ENCODE measurements around the gene GPR39. TPM values are rescaled to one million over a fixed set of nuclear protein-coding genes. Genes with fewer than 3 reads are reported as not detected.

The GPR39 gene
- total RNA-seq, 1 donor from 2014 or later, result 1.3 TPM

DNA sequence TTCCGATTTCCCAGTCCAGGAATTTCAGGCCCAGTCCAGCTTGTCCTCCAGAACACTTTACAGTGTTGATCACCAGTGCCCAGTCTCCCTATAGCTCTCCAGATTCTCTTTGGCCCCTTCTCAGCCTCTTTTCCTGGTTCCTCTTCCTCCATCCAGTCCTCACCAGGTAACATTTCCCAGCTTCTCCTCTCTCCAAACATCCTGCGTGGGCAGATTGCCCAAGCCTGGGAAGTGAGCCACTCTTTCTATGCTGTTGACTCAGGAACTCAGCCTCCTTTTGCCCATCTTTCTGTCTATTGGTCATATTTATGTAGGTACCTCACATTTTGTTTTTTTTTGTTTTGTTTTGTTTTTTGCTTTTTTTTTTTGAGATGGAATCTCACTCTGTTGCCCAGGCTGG is 144.0 kb downstream of the GPR39 start:
- DNase-seq (ENCODE audit: low spot score), result no peak

DNA sequence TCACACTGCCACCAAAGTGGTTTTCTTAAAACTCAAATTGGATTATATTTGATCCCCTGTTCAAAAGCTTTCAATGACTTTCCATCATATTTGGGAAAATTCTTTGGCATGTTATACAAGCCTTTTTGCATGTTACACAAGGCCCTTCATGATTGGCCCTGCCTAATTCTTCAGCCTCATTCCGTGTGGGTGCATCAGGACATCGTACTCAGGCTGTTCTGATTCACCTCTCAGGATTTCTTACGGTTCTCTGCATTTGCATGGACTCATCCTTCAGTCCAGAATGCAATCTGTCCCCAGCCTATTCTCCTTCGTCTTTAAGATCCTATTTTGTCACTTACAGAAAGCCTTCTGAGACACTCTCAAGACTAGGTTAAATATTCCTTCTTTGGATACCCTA is 145.6 kb downstream of the GPR39 start:
- DNase-seq (ENCODE audit: low spot score), result no peak

DNA sequence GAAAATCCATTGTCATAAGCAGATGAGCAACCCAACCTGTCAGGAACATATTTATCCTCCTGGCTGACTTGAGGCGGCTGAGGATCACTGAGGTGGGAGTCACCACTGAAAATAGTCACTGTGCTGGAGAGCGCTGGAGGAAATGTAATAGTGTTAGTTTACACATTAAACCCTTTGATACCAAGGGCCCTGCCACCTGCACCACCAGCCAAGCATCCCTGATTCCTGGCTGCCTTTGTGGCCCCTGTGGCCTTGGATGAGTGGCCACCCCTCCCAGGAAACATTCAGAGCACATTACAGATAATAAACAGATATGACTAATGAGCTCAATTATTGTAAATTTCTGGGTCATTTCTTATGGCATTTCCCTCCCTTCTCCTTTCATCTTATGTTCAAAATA is 147.5 kb downstream of the GPR39 start:
- DNase-seq (ENCODE audit: low spot score), result no peak

DNA sequence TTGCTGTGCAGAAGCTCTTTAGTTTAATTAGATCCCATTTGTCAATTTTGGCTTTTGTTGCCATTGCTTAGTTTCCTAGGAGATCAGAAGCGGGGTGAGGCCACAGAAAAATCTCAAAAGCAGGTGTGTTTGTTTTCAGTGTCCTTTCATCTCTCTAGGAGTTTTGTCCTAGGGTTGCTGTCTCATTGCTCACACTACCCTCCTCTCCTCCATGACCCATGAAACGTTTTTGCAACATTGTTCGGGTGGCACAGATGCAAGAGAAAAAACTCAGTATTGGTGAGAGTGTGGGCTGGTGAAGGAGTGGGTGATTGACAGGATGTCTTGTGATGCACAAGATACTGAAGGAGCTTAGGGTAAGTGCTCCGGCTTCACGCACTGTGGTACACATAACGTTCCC is 149.8 kb downstream of the GPR39 start:
- DNase-seq (ENCODE audit: low spot score), result no peak

DNA sequence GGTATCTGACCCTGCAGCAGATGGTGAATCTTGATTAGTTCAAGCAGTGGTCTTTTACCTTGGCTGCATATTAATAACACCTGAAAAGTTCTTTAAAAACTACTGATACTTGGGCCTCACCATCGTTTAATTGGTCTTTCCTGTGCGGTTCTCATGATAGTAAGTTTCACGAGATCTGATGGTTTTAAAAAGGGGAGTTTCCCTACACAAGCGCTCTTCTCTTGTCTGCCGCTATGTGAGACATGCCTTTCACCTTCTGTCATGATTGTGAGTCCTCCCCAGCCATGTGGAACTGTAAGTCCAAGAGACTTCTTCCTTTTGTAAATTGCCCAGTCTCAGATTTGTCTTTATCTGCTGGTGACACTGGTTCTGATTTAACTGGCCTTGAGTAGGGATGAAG is 151.1 kb downstream of the GPR39 start:
- DNase-seq (ENCODE audit: low spot score), result no peak

DNA sequence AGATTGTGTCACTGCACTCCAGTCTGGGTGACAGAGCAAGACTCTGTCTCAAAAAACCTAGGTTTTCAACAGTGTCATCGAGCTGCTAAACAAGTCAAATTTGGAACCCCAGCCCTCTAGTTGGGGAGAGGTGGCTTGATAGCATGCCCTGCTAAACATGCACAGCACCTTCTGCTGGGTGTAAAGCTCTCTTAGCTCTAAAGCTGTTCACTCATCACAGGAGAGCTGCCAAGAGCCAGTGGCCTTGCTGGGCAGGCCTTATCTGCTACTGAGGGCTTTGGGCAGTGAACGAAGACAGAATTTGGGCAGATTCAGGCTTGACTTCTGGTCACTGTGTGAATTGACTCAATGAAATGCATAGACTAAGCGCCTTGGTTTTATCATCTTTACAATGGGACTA is 152.1 kb downstream of the GPR39 start:
- DNase-seq (ENCODE audit: low spot score), result no peak

DNA sequence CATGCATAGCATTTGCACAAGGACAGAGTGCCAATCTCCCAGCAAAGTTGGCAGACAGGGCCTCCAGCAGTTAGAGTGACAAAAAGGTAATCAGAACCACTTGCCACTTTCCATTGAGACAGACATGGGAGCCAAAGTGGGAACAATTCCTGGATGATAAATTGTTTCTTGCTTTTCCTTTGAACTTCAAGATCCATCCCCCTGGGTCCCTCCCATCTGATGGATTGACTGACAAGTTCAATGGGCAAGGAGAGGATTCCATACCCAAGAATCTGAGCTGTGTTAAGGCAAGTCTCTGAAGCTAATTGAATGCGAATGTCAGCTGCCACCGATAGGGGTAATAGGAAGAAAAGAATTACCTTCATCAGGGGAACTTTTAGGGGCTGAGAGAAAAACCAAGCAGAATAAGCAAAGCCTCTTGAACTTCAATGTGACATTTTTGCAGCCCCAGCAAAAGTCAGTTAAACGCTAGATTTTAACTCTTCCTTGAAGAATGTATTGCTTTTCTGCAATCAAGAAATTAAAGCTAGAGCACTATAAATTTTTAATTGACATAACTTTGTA is 156.9 kb downstream of the GPR39 start:
- no peak for DNase-seq (ENCODE audit: low spot score)

DNA sequence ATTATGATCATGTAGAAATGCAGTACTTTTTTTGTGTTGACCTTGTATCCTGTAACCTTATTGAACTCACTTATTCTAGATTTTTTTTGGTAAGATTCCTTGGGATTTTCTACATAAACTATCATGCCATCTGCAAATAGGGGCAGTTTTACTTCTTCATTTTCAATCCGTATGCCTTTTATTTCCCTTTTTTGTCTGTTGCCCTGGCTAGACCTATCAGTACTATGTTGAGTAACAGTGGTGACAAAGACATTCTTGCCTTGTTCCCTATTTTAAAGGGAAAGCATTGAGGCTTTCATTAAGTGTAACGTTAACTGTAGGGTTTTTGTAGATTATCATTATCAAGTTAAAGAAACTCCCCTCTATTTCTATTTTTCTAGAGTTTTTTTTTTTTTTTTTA is 161.1 kb downstream of the GPR39 start:
- DNase-seq (ENCODE audit: low spot score), result no peak

DNA sequence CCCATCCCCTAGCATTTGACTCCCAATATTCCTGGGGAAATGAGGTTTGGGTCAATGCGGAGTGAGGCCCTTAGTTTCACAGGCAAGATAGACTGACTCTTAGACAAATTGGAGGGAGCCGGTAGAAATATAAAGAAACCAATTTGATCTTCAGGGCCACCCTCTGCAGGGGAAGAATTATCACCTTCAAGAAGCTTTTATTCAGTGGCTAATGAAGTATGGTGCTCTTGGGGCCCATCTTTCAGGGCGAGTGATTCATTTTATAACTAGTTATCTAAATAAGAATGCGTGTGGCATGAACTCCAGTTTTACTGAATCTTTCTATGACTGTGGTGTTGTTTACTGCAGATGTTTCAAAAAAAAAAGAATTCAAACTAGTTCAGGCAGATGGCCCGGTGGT is 165.0 kb downstream of the GPR39 start:
- no peak for DNase-seq (ENCODE audit: low spot score)

DNA sequence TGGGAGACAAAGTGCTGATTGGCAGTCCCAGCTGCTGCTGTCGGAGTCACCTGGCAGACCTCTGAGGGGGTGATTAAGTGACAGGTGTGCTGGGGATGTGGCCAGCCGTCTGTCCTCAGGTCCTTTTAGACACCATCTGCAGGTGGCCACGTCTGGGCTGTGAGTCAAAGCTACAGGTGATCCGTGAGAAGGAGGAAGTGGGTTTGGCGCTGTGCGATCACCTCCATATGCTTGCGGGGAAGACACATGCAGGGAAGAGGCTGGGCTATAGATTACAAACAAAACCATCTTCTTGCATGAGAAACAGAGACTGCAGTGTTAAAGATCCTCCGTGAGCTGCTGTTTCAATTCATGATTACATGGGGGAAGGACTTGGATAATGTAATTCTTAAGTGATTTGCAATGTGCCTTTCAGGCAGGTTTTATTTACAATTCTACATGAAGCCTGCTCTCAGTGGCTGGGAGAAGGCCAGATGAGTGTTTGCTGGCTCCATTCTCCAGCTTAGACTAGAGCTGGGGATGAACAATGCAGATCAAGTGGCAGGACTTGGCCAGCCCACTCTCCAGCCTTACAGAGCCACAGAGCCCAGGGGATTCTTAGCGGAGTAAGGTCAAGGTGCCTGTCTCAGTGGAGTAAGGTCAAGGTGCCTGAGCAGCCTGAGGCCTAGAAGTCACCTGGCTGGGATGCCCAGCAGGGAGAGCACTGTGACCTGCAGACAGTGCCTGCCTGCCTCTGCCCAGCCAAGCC is 165.6 kb downstream of the GPR39 start:
- DNase-seq (ENCODE audit: low spot score), result no peak

DNA sequence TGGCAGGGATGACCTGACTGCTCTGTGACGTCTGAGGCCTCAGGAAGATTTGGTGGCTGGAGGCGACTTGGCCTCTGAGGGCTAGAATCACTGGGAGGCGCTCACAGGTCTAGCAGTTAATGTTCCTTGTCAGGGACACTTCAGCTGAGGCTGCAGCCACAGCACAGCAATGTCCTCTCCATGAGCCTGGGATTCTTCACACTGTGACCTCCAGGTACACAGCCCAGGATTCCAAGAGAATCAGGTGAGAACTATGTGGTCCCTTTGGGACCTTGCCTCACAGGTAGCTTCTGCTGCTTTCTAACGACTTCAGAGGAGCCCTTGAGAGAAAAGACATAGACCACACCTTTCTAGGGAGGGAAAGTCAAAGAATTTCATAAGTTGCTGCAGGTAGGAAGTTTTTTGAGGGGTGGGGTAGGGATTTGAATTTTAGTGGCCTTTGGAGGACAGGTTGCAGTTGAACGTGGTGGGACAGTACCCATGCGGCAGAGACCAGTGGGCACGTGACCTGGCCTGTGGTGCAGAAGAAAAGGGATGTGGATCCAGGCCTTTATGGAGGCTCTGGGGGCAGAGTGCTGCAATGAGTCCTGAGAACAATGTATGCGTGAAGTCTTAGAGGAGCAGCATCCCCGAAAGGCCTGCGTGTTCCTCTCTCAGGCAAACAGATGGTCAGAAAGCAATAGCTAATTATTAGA is 167.2 kb downstream of the GPR39 start:
- DNase-seq (ENCODE audit: low spot score), result no peak

DNA sequence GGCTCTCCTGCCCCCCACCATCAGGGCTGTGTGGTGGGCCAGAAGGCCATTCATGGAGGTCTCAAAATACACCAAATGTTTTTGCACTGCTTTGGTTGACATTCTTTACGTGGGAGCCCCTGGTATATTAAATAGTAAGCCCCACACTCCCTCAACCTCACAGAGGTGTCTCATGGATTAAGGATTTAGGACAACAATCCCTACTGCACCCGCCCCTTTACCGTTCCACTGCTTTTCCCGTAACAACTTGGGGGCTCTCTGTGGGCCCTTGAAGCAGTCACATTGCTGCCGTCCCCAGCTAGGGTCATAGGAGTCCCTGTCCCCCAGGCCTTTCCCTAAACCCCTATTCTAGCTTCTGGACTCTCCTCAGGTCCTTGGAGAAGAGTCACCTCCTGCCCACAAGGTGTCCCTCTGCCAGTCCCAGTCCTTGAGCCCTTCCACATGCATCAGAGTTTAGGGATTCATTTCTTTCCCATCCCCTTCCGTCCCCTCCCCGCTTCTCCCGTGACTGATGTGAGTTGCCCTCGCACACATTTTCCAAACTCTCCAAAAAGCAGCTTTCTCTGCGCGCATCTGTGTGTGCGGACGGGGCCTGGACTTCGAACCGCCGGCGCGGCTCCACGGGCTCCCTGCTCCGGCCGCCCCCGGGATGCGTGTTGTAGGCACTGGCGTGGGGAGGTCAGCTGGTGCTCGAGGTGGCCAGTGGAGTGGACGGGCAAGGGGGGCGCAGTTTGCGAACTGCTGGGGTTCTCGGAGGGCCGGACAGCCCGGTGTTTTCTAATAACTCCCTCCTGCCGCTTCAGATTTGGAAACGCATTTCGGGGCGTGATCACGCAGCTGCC is 168.6 kb downstream of the GPR39 start:
- no peak for DNase-seq (ENCODE audit: low spot score)

DNA sequence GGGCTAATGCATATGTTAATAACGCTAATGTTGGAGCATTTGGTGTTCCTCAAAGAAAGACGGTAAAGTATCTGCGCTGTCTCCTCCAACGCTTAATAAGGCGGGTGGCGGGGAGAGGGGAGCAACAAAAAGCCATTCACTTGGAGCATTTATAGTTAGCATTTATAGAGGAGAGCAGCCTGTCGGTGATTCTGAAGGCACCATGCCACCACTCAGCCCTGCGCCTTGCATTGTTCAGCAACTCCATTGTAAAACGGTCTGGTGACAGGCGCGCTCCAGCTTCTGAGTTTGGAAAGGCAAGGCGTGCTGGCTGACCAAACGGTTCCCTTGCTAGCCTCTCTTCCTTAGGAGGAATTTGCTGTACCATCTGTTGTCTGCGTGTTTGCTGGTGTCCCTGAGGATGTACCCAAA is 169.5 kb downstream of the GPR39 start:
- no peak for DNase-seq (ENCODE audit: low spot score)

DNA sequence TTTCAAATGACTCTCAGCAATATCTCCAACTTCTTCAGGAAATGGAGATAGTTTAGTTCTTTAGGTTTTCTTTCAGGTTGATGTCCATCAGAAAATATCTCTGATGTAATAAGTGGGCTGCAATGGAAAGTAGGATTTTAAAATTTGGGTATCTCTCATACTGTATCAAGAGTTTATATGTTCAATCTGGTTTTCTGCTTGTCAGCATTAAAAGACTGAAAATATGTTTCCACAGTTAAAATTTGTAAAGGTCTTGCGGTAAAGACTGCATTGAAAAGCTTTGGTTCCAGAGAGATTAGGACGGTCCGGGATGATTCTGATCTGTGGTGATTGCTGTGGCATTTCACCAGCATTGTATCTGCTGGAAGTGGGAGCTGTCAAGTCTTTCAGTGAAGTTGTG is 170.2 kb downstream of the GPR39 start:
- DNase-seq (ENCODE audit: low spot score), result no peak

DNA sequence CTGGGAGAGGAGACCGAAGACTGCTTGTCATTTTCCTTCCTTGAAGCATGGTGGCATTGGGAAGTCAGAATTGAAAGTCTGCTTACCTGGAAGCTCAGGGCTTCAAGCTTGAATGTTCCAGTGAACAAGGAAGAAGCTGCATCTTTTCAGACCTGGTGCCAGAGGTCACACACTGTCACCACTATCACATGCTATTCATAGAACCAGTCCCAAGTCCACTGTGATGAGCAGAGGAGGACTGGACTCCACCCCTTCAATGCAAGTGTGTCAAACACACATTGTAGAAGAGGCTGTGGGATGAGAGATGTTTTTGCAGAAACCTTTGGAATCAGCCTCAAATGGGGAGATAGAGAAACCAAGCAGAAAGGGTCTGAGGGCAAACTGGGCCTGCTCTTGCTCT is 172.0 kb downstream of the GPR39 start:
- DNase-seq (ENCODE audit: low spot score), result no peak

DNA sequence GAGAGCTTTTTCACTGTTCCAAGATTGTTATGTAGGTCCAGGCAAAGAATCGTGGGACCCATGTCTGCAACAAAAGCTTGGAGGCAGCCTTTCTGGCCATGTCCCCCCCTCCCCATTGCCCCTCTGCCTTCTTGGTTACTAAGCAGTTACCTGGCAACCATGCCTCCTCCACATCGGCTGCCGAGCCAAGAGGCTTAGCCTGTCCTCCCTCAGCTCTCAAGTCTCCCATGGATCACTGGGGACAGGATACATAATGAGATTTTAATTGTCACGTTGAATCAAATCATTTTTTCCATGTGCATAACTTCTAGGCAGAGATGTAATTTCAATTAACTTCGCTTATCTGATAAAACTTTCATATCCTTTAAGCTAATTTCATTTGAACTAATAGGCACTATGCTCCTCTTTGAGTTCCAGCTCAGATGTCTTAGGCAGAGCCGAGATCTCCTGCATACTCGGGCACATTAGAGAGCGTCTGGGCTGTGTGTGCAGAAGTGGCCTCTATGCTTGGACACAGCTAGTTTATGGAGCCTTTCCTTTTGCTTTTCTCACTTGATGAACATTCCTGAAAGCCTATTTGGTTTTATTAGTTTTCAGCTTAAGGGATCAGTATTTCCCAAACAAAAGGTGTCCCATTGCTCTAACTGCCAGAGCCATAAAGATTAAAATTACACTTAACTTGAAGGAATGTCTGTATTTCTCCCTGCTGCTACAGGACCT is 172.7 kb downstream of the GPR39 start:
- DNase-seq (ENCODE audit: low spot score), result no peak

DNA sequence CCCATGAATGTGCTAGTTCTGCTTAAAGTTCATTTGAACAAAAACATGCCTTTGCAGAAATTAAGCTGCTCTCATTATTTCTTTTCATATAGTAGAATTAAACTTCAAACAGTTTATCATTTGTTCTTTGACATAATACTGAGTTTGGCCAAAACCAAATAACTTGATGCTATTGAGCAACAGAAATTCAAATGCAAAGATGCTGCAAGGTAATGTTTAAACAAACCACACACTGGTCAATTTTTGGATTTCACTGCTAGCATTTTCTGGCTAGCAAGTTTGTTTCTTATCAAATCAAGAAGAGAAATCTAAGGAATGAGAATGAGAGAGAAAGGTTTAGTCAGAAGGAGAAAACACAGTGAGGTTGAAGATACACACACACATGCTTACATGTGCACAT is 173.4 kb downstream of the GPR39 start:
- no peak for DNase-seq (ENCODE audit: low spot score)

DNA sequence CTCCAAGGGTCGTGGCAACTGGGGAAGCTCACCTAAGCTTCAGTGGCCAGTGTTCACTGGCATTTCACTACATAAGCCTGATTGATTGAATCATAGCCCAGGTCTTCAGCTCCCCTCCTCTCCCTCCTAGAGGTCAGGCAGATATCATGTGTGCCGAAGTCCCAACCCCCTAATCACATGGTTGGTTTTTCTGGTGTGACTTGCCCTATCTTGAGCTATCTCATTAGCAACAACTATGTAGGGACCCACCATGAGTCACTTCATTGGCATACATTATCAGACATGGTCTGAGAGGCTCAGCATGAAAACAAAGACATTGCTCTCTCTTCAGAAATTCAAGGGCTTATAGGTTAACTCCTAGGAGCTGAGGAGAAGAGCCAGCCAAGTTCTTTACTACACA is 176.6 kb downstream of the GPR39 start:
- no peak for DNase-seq (ENCODE audit: low spot score)

DNA sequence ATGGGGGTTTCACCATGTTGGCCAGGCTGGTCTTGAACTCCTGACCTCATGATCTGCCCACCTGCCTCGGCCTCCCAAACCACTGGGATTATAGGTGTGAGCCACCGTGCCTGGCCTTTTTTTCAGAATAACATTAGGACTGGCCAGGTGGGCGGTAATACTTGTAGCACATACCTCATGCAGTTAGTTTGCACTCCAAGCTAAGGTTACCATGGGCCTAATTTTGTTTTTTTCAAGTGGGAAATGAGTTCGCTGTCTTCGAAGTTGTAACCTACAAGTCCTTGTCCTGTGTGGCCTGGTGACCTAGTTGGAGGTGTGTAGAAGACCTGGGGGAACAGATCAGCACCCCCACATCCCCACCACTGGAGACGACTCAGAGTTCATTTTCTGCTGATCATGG is 178.6 kb downstream of the GPR39 start:
- DNase-seq (ENCODE audit: low spot score), result no peak

DNA sequence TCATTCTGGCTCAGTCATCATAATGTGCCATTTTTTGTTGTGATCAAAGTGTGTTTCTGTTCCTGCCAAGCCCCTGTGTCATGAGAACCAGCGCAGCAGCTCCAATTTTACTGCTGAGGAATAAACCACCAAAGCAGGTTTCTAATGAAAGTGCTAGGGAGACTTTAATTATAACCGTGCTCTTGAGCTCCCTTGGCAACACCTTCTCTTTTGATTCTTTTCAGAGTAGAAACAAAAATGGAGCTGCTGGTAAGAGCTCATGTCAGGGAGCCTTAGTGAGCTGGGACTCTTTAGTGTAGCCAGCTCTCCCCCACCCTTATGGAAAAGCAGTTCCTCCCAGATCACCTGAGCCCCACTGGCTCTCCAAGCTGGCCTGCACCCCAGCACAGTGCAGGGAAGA is 179.1 kb downstream of the GPR39 start:
- no peak for DNase-seq (ENCODE audit: low spot score)

DNA sequence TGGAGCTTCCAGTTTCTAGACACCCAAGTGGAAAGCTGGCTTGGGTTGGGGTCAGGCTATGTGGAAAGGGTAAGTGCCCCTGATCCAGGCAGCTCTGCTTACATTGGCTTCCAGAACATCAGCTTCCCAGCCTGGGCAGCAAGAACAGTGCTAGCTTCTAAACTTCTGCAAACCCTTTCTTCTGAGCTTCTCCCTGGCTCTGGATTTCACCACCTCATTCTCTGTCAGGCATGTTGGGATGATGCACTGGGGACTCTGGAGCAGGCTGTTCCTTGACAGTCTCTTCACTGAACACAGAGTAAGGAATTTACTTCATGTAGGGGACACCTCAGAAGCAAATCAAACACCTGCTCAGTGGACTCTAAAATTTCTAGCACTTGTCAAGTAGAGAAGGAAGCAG is 180.6 kb downstream of the GPR39 start:
- no peak for DNase-seq (ENCODE audit: low spot score)

Data from mesenteric fat pad (tissue), 1 donor.